Frontal cortex (tissue), 4 donors: Measurements from ENCODE around the gene STX5. TPM values are rescaled to one million over a fixed set of nuclear protein-coding genes. Genes with fewer than 3 reads are reported as not detected.
"Not testable (repeated sequence)": the region's sequence is repeated elsewhere in the genome, so short reads cannot be mapped to it uniquely, and the experiment has no call there.

Experiments used
- DNase-seq, 2 donors: peaks; one replicate each; pipeline ENCODE4 v3.0.0; 2012; ENCODE audit warnings: low spot score in 2 of 2
- FAIRE-seq: peaks from 2 replicates; lab custom pipeline; 2012; peaks lifted over from hg19 to GRCh38; lab: Jason Lieb, UNC
- total RNA-seq: library from RNA; depleted of rRNA; stranded (reverse); fragments of >200 nt; gene quantifications from one replicate; pipeline ENCODE4 v1.2.3, GENCODE V29; 2014
- donor health status: control.
- donor health status: control.
- donor health status: control.

The STX5 gene
- total RNA-seq: 31.0 TPM

GRCh38 chr11:62831520-62832335 lies at the start of gene STX5:
Gene STX5, minus strand, starts transcription at chr11:62832051. Its CDS starts 808 bp downstream, at chr11:62831243.
- DNase-seq: peak; percentile 93 to 98
- FAIRE-seq: peak; percentile 76

- FAIRE-seq: no peak
These were observed 49.1 kb upstream of the STX5 start, which contains the start of gene SLC3A2 for GRCh38 chr11:62880803-62881578. Gene SLC3A2, plus strand, starts transcription at chr11:62880896. Its CDS starts 128 bp downstream, at chr11:62881024.

GRCh38 chr11:62880231-62880802 lies 48.5 kb upstream of the STX5 start:
- FAIRE-seq (no peak), DNase-seq (peak; percentile 37 to 56)

More at GRCh38 chr11:62880803-62881578, 49.1 kb upstream of the STX5 start, which contains the start of gene SLC3A2:
- peak; percentile 75 to 80 for DNase-seq

DNA sequence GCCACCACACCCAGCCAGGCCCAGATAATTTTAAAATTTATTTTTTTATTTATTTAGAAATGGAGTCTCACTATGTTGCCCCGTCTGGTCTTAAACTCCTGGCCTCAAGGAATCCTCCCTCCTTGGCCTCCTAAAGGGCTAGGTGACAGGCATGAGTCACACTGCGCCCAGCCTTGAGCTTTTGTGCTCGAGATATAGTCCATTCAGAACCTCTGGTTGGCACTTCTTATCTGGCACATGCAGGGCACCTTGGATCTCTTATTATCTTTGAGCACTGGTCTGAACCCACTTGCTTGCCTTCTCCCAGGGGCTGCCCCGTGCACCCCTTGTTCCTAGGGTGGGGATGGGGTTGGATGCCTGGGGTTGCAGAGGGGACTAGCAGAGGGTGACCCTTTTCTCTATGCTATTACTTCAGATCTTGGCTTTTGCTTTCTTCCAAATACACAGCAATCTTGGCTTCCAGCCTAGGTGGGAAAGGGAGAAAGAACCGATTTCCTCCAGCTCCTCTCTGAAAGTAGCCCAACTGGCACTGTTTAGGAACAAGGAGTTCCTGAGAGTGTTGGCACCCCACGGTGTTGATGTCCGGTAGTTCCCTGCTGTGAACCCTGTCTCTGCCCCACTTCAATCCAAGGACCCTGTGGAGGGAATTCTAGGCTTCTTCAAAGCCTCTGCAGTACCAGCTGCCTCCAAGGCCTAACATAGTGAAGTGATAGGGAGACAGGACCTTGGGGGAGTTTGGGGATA lies 47.6 kb upstream of the STX5 start:
- no peak for FAIRE-seq
- no peak for DNase-seq

- FAIRE-seq: no peak
These were observed 44.9 kb upstream of the STX5 start for GRCh38 chr11:62876712-62877111.

GRCh38 chr11:62875698-62876478 lies 44.0 kb upstream of the STX5 start:
- DNase-seq (no peak), FAIRE-seq (no peak)

More at GRCh38 chr11:62876712-62877111, 44.9 kb upstream of the STX5 start:
- no peak for DNase-seq

- no peak for FAIRE-seq
- DNase-seq: no peak
These were observed 43.0 kb upstream of the STX5 start for GRCh38 chr11:62874851-62875250.

DNA sequence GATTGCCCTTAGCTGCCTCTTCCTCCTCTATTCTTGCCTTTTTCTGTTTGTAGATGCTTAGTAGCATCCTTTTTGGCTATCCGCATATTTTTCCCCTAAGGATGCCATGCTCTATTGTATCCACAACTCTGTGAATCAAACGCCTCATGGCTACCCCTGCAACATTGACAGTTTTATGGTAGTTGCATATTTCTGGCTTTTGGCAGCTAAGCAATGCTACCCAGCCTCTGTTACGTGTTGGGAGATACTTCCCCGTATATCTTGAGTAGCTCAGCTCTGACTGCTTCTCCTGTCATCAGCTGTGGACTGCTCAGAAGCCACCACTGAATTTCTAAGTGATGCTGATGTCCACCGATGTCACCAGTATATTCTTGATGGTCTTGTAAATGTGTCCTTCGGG lies 33.8 kb upstream of the STX5 start:
- DNase-seq (no peak), FAIRE-seq (no peak)

DNA sequence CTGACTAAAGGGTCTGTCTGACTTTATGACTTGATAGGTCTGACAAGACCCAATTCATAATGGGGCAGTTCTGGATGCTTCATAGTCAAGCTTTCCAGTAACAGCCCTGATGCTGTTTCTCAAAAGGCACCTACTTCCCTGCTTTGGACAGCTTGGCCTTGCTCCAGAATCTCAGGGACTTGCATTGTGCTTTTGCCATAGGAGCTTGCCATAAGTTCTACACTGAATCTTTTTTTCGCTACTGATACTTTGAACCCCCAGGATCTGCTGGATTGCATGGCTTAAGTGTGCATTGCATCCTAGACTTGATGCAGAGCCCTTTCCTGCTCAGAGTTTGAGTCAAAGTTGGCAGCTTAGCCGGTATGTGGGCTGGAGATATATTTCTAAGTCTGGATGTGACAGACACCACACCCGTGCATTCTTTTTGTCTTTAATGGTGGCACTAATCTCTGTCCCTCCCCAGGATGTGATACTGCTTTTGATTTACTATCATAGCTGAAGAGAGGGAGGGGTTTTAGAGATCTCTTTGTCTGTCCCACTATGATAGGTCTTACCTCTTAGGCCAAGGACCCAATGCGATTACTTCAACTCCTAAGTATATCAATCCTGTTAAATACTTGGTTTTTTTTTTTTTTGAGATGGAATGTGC lies 32.0 kb upstream of the STX5 start:
- FAIRE-seq (no peak), DNase-seq (no peak)

DNA sequence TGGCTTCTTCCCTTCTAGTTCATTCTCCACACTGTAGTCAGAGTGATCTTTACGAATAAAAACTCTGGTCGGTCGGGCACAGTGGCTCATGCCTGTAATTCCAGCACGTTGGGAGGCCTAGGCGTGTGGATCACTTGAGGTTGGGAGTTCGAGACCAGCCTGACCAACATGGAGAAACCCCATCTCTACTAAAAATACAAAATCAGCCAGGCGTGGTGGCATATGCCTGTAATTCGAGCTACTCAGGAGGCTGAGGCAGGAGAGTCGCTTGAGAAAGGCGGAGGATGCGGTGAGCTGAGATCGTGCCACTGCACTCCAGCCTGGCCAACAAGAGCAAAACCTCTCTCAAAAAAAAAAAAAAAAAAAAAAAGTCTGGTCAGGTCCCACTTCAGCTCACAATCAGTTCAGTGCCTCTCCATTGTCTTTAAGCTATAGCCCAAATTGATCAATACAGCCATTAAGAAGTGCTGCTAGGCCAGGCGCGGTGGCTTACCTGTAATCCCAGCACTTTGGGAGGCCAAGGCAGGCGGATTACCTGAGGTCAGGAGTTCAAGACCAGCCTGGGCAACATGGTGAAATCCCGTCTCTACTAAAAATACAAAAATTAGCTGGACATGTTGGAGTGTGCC lies 29.8 kb upstream of the STX5 start:
- DNase-seq, FAIRE-seq: not testable (repeated sequence)

DNA sequence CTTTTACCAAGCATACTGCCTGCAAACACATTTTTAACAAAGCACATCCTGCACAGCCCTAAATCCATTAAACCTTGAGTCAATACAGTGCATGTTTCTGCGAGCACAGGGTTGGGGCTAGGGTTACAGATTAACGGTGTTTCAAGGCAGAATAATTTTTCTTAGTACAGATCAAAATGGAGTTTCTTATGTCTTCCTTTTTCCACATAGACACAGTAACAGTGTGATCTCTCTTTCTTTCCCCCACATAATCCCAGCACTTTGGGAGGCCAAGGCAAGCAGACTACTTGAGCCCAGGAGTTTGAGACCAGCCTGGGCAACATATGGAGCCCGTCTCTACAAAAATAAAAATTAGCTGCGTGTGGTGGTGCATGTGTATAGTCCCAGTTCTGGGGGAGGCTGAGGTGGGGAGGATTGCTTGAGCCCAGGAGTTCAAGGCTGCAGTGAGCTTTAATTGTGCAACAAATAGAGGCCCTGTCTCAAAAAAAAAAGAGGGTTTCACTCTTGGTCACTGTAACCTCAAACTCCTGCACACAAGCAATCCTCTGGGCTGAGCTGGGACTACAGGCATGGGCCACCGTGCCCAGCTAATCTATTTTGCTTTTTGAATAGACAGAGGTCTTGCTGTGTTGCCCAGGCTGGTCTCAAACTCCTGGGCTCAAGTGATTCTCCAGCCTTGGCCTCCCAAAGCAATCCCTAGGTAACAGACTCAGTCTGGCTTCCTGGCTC lies 29.1 kb upstream of the STX5 start:
- DNase-seq: no peak
- FAIRE-seq: no peak

DNA sequence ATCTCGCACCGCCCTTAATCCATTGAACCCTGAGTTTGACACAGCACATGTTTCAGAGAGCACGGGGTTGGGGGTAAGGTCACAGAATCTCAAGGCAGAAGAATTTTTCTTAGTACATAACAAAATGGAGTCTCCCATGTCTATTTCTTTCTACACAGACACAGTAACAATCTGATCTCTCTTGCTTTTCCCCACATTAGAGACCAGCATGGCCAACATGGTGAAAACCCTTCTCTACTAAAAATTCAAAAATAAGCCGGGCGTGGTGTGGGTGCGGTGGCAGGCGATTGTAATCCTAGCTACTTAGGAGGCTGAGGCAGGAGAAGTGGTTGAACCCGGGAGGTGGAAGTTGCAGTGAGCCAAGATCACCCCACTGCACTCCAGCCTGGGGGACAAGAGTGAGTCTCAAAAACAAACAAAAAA lies 27.4 kb upstream of the STX5 start:
- FAIRE-seq, DNase-seq: not testable (repeated sequence)

DNA sequence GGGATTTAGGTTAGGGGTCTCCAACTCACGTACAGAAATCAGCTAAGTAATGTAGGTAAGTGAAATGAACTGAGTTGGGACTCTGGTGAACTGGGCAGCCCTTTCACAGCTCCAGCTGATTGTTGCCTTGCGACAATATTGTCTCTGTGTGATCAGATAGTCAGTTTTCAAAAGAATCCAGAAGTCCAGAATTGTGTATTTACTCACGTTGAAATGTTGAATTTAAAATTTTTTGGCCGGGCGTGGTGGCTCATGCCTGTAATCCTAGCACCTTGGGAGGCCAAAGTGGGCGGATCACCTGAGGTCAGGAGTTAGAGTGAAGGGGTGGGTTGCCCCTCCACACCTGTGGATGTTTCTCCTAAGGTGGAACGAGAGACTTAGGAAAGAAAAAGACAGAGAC lies 26.4 kb upstream of the STX5 start:
- DNase-seq (no peak), FAIRE-seq (no peak)

GRCh38 chr11:62857541-62857982 lies 25.7 kb upstream of the STX5 start:
- DNase-seq (no peak), FAIRE-seq (no peak)

GRCh38 chr11:62856333-62856895 lies 24.6 kb upstream of the STX5 start:
- DNase-seq (no peak), FAIRE-seq (no peak)

DNA sequence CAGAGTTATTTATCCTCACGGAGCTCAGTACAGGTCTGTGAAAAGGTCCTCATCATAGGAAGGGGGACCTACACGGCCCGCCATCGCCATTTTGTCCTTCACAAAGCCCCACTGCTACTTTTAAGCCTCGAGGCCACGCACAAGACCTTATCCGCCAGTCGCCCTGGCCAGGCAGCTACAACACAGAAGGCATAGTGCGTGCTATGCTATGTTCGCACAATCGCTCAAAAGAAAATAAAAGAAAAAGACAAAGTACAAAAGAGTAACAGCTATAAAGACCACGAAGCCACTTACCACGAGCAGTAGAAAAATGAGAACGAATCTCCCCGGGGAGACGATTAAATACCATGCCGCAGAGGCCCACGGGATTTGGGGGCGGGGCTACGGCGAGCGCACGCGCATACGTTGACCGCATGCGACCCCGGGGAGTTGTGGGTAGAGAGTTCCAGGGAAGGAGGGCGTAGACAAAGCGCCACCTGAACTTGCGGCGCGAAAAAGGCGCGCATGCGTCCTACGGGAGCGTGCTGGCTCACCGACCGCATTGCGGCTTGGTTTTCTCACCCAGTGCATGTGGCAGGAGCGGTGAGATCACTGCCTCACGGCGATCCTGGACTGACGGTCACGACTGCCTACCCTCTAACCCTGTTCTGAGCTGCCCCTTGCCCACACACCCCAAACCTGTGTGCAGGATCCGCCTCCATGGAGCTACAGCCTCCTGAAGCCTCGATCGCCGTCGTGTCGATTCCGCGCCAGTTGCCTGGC lies 23.9 kb upstream of the STX5 start:
- DNase-seq (peak; percentile 76 to 92), FAIRE-seq (no peak)
